HepG2 (cell line): ENCODE data around the gene RTN4RL2. TPM values are rescaled to one million over a fixed set of nuclear protein-coding genes. Genes with fewer than 3 reads are reported as not detected.
A peak's percentile ranks its signal among the peaks of the same experiment; 100 is the strongest.

ENCODE experiments used
- ATAC-seq: fragments of 200-7000 bp; cut with Tn5 transposase; 3 replicates; pipeline ENCODE4 v1.9.1; 2020; ENCODE audit warnings: mild to moderate bottlenecking, moderate library complexity
- BruUV-seq: library from RNA; stranded (reverse); fragments of 400-500 nt; replicated peaks from 2 replicates; lab custom pipeline; 2021; lab: Mats Ljungman, UMichigan
- CTCF ChIA-PET: fragments of 300-600 bp; formaldehyde crosslinking; extraction: SDS; loops from one replicate; lab custom pipeline; 2021; ENCODE audit warnings: low total read pairs, inconsistent platforms, low intra/inter-chr PET ratio; lab: Yijun Ruan, JAX
- POLR2A ChIA-PET: fragments of 350-600 bp; sonication (Branson Sonifier 250); formaldehyde crosslinking; loops from one replicate; lab custom pipeline; 2020; ENCODE audit warnings: antibody characterized with exemption, inconsistent platforms; lab: Yijun Ruan, JAX
- DNase-seq: peaks from one replicate; pipeline ENCODE4 v3.0.0-alpha.2; 2015; ENCODE audit warnings: low spot score
- FAIRE-seq: peaks from 3 replicates; lab custom pipeline; 2011; peaks lifted over from hg19 to GRCh38; lab: Jason Lieb, UNC
- H2AFZ ChIP-seq: one replicate; pipeline ENCODE4 v1.6.1; 2011; ENCODE audit warnings: low read length, inconsistent platforms
- H3K27ac ChIP-seq: fragments of 300-600 bp; 3 replicates; pipeline ENCODE4 v1.8.0; 2011; ENCODE audit warnings: mixed run types, mild to moderate bottlenecking, mixed read lengths, low read length, inconsistent platforms; ENCODE audit not compliant: insufficient read depth; ENCODE audit errors: extremely low read length
- H3K27me3 ChIP-seq, 2 experiments: fragments of 200-600 bp in 1 of 2; 2 replicates in 1 of 2; 3 replicates in 1 of 2; pipeline versions ENCODE4 v1.6.0 to v1.8.0; 2011; ENCODE audit warnings: low read length in 2 of 2, mild to moderate bottlenecking in 2 of 2, moderate library complexity in 2 of 2, inconsistent platforms in 1 of 2; ENCODE audit not compliant: insufficient read depth in 2 of 2, control insufficient read depth in 1 of 2
- H3K36me3 ChIP-seq, 2 experiments: fragments of 200-600 bp in 1 of 2; replicated peaks in 1 of 2; 2 replicates in 1 of 2; 3 replicates in 1 of 2; pipeline versions ENCODE4 v1.5.1 to v1.8.0; 2011; ENCODE audit warnings: low read length in 2 of 2, inconsistent platforms in 1 of 2; ENCODE audit not compliant: insufficient read depth in 2 of 2, control insufficient read depth in 1 of 2
- H3K4me1 ChIP-seq: 2 replicates; pipeline ENCODE4 v1.5.1; 2012; ENCODE audit warnings: low read length, inconsistent platforms; ENCODE audit not compliant: insufficient read depth
- H3K4me2 ChIP-seq: 2 replicates; pipeline ENCODE4 v1.6.0; 2011; ENCODE audit warnings: low read depth, low read length, inconsistent platforms
- H3K4me3 ChIP-seq, 3 experiments: fragments of 200-600 bp in 1 of 3; sonication (generic), shearing (Covaris generic) in 1 of 3; replicated peaks in 1 of 3; 2 replicates each; pipeline ENCODE4 v1.5.1; 2011 to 2016; ENCODE audit warnings: low read length in 3 of 3, inconsistent platforms in 2 of 3, low read depth in 2 of 3, mild to moderate bottlenecking in 2 of 3, control low read depth in 1 of 3, mixed read lengths in 1 of 3; ENCODE audit not compliant: insufficient read depth in 1 of 3
- H3K79me2 ChIP-seq: one replicate; pipeline ENCODE4 v1.6.1; 2011; ENCODE audit warnings: low read length, inconsistent platforms; ENCODE audit not compliant: insufficient read depth
- H3K9ac ChIP-seq: 2 replicates; pipeline ENCODE4 v1.6.0; 2011; ENCODE audit warnings: mild to moderate bottlenecking, low read depth, low read length, inconsistent platforms; ENCODE audit not compliant: insufficient read depth
- H3K9me3 ChIP-seq: 2 replicates; pipeline ENCODE4 v1.5.1; 2012; ENCODE audit warnings: mild to moderate bottlenecking, low read length
- H4K20me1 ChIP-seq: 2 replicates; pipeline ENCODE4 v1.6.0; 2011; ENCODE audit warnings: inconsistent platforms, mild to moderate bottlenecking, low read length, moderate library complexity; ENCODE audit not compliant: insufficient read depth
- CENPT ChIP-seq: sonication (generic); formaldehyde crosslinking; IDR thresholded peaks from 2 replicates; pipeline ENCODE4 v1.8.0; 2022; ENCODE audit warnings: low read depth, mild to moderate bottlenecking, moderate library complexity, missing genetic modification reagents
- CTCF ChIP-seq: sonication (generic); formaldehyde crosslinking; IDR thresholded peaks from 2 replicates; pipeline ENCODE4 v1.5.0; 2020; ENCODE audit warnings: mild to moderate bottlenecking, missing genetic modification reagents, moderate library complexity
- HOXA7 ChIP-seq: sonication (generic); formaldehyde crosslinking; IDR thresholded peaks from 2 replicates; pipeline ENCODE4 v1.8.1; 2022; ENCODE audit warnings: mild to moderate bottlenecking, missing genetic modification reagents, moderate library complexity
- MED1 ChIP-seq: sonication (generic); formaldehyde crosslinking; IDR thresholded peaks from 2 replicates; pipeline ENCODE4 v1.4.0; 2020; ENCODE audit warnings: missing genetic modification reagents
- NBN ChIP-seq: fragments of 450-650 bp; conservative IDR thresholded peaks from 2 replicates; pipeline ENCODE4 v1.6.1; 2017
- NFRKB ChIP-seq: fragments of 450-650 bp; IDR thresholded peaks from 2 replicates; pipeline ENCODE4 v1.6.1; 2017
- SKI ChIP-seq: fragments of 450-650 bp; IDR thresholded peaks from one replicate; pipeline ENCODE4 v1.6.1; 2018; ENCODE audit warnings: mild to moderate bottlenecking; ENCODE audit not compliant: partially characterized antibody
- TCF7 ChIP-seq: sonication (generic); IDR thresholded peaks from 2 replicates; pipeline ENCODE4 v1.6.1; 2016; ENCODE audit warnings: antibody characterized with exemption, low read depth
- USF2 ChIP-seq, 2 experiments: sonication (generic) in 1 of 2; formaldehyde crosslinking in 1 of 2; IDR thresholded peaks; 2 replicates each; pipeline versions ENCODE4 v1.5.1 to v1.6.1; 2011 to 2020; ENCODE audit warnings: borderline replicate concordance in 1 of 2, low read depth in 1 of 2, low read length in 1 of 2, mild to moderate bottlenecking in 1 of 2, missing genetic modification reagents in 1 of 2, moderate library complexity in 1 of 2
- ZKSCAN8 ChIP-seq: IDR thresholded peaks from 2 replicates; pipeline ENCODE4 v1.6.1; 2016; ENCODE audit warnings: borderline replicate concordance, missing genetic modification reagents, missing compliant biosample characterization
- ZMYM4 ChIP-seq: sonication (generic); formaldehyde crosslinking; IDR thresholded peaks from 2 replicates; pipeline ENCODE4 v1.8.1; 2023; ENCODE audit warnings: mild to moderate bottlenecking, missing genetic modification reagents
- ZNF205 ChIP-seq: IDR thresholded peaks from 2 replicates; pipeline ENCODE4 v1.6.1; 2018; ENCODE audit warnings: missing biosample characterization, missing genetic modification reagents
- ZNF24 ChIP-seq: fragments of 450-650 bp; IDR thresholded peaks from 2 replicates; pipeline ENCODE4 v1.6.1; 2017; ENCODE audit warnings: antibody characterized with exemption, mild to moderate bottlenecking
- ZNF280B ChIP-seq: sonication (generic); formaldehyde crosslinking; IDR thresholded peaks from 2 replicates; pipeline ENCODE4 v1.5.0; 2020; ENCODE audit warnings: missing genetic modification reagents, mild to moderate bottlenecking, borderline replicate concordance
- ZNF616 ChIP-seq: sonication (generic); formaldehyde crosslinking; IDR thresholded peaks from 2 replicates; pipeline ENCODE4 v1.5.0; 2020; ENCODE audit warnings: low read depth, mild to moderate bottlenecking, missing genetic modification reagents
- ZNF652 ChIP-seq: IDR thresholded peaks from 2 replicates; pipeline ENCODE4 v1.6.1; 2016; ENCODE audit warnings: low read depth, borderline replicate concordance
- ZSCAN21 ChIP-seq: sonication (generic); formaldehyde crosslinking; IDR thresholded peaks from 2 replicates; pipeline ENCODE4 v1.8.0; 2022; ENCODE audit warnings: mild to moderate bottlenecking, missing genetic modification reagents, moderate library complexity, borderline replicate concordance
- WGBS: methylation state at CpG from one replicate; pipeline ENCODE4 v1.1.6; 2017; ENCODE audit warnings: low lambda C conversion rate; 5-methylcytosine and 5-hydroxymethylcytosine counted together
- in situ Hi-C: cut with HindIII; loops from 2 replicates; pipeline ENCODE4 v1.10.0; 2017; ENCODE audit warnings: low pct_unique_long_range_greater_than_20kb; ENCODE audit not compliant: extremely low pct_ligation_motif_present
- intact Hi-C: fragments of 100-400 bp; cut with micrococcal nuclease; formaldehyde crosslinking; loops from one replicate; pipeline ENCODE4 v1.10.0; 2022; ENCODE audit not compliant: unreplicated experiment
- polyA plus RNA-seq, 8 experiments: library from polyadenylated mRNA; depleted of rRNA in 3 of 8; stranded (reverse) in 7 of 8; unstranded in 1 of 8; fragments of >200 nt; fragmentation: Illumina TruSeq in 4 of 8; extraction: Trizol in 4 of 8; gene quantifications; 2 replicates each; pipeline versions ENCODE4 v1.2.1 to v1.2.3, GENCODE V29; 2011 to 2016; ENCODE audit warnings: low read depth in 4 of 8, missing spikeins in 1 of 8, mixed read lengths in 1 of 8; ENCODE audit not compliant: insufficient read depth in 1 of 8
- total RNA-seq, 5 experiments: library from RNA; depleted of rRNA; stranded (reverse); fragments of >200 nt; fragmentation: Illumina TruSeq; extraction: Trizol; gene quantifications; 2 replicates each; pipeline ENCODE4 v1.2.3, GENCODE V29; 2016; ENCODE audit warnings: low read depth in 1 of 5

The RTN4RL2 gene
- total and polyA plus RNA-seq, 2 of the 13 experiments (the other 11 are each of a cell fraction or from before 2014, with no cell fraction given): 1.3 to 4.3 TPM

GRCh38 chr11:57432714-57433163 lies 27.6 kb upstream of the RTN4RL2 start (continued):
- TF ChIP-seq ZNF280B (CRISPR knock-in tag) (no peak), HOXA7 (CRISPR knock-in tag) (no peak)

GRCh38 chr11:57434640-57435546 lies 25.4 kb upstream of the RTN4RL2 start:
- DNase-seq: peak; percentile 94
- peaks cover 76% of the 10 kb centered on the region for H3K4me1 ChIP-seq
- peak; percentile 81 for ATAC-seq
- TF ChIP-seq ZMYM4 (CRISPR knock-in tag): peak; percentile 63; the same call in 1 of the 2 replicates
- peak; percentile 88 for TF ChIP-seq SKI
- peak; percentile 48; the same call in 1 of the 2 replicates for TF ChIP-seq ZNF652 (CRISPR knock-in tag)
- no peak for TF ChIP-seq NBN
- peak; percentile 86 for TF ChIP-seq ZKSCAN8 (CRISPR knock-in tag)
- TF ChIP-seq CENPT: no peak
- TF ChIP-seq CTCF (CRISPR knock-in tag): no peak
- peak; percentile 83 for TF ChIP-seq ZNF24
- no peak for TF ChIP-seq NFRKB
- 0 out of 2 replicates have a peak, but pooled peaks have one; percentile 25 for TF ChIP-seq TCF7
- no peak for TF ChIP-seq ZNF616 (CRISPR knock-in tag)
- TF ChIP-seq ZSCAN21 (CRISPR knock-in tag): no peak
- TF ChIP-seq MED1 (CRISPR knock-in tag): peak; percentile 89
- no peak for TF ChIP-seq USF2 (IDR thresholded peaks at IDR 0.05; ENCODE audit: low read depth, low read length)
- no peak for TF ChIP-seq USF2 (CRISPR knock-in tag; IDR thresholded peaks at IDR 0.05; ENCODE audit: borderline replicate concordance)
- TF ChIP-seq ZNF205 (CRISPR knock-in tag): peak; percentile 87

More at GRCh38 chr11:57434640-57435546, 25.4 kb upstream of the RTN4RL2 start:
- H4K20me1 ChIP-seq: no peaks in the 10 kb centered on the region
- H3K36me3 ChIP-seq: no peaks in the 10 kb centered on the region
- H3K9ac ChIP-seq: no peak overlapping the region
- H3K4me2 ChIP-seq: peak overlapping the region; percentile 33
- H3K79me2 ChIP-seq: no peaks in the 10 kb centered on the region
- H3K4me3 ChIP-seq: no peak overlapping the region; a peak in 1 of 6 replicates
- H3K9me3 ChIP-seq: no peaks in the 10 kb centered on the region
- H3K27ac ChIP-seq: peak overlapping the region; percentile 24
- in situ Hi-C loops (no loop called here), intact Hi-C loops (no loop called here)
- no peak overlapping the region for H2AFZ ChIP-seq
- ChIA-PET POLR2A (interaction anchor here (0.7 kb wide), 1 partner anchor 99 kb away, joined by 3 read pairs; the partner anchor contains the start of gene SSRP1), CTCF (no interaction called here)
- FAIRE-seq: peak; percentile 72
- no TSS peak for BruUV-seq
- no peaks in the 10 kb centered on the region for H3K27me3 ChIP-seq
- WGBS: 51% methylated on average over 15 of the region's 15 CpGs
